Lung (tissue), 12 donors: Measurements from ENCODE around the gene WHRN. TPM values are rescaled to one million over a fixed set of nuclear protein-coding genes. Genes with fewer than 3 reads are reported as not detected.

ENCODE experiments used
- ATAC-seq: fragments of 200-7000 bp; cut with Tn5 transposase; one replicate; pipeline ENCODE4 v1.9.1; 2020; ENCODE audit warnings: moderate number of reproducible peaks; ENCODE audit not compliant: insufficient read depth, low FRiP score
- DNase-seq, 3 donors: peaks; one replicate each; pipeline ENCODE4 v3.0.0-alpha.2; 2013 to 2017
- H3K27ac ChIP-seq, 2 donors: one replicate each; pipeline ENCODE4 v1.5.1; 2013; ENCODE audit warnings: mild to moderate bottlenecking in 2 of 2, moderate library complexity in 2 of 2, control low read depth in 1 of 2, inconsistent platforms in 1 of 2, low read depth in 1 of 2, low read length in 1 of 2
- H3K27me3 ChIP-seq, 3 donors: one replicate each; pipeline ENCODE4 v1.5.1; 2013; ENCODE audit warnings: low read length in 2 of 3; ENCODE audit not compliant: control insufficient read depth in 3 of 3, insufficient read depth in 3 of 3
- H3K36me3 ChIP-seq, 4 donors: one replicate each; pipeline ENCODE4 v1.5.1; 2013; ENCODE audit warnings: low read length in 4 of 4, mild to moderate bottlenecking in 1 of 4, moderate library complexity in 1 of 4; ENCODE audit not compliant: control insufficient read depth in 4 of 4, insufficient read depth in 4 of 4
- H3K4me1 ChIP-seq, 5 donors: one replicate each; pipeline ENCODE4 v1.5.1; 2013; ENCODE audit warnings: low read length in 5 of 5, mild to moderate bottlenecking in 2 of 5, moderate library complexity in 1 of 5; ENCODE audit not compliant: control insufficient read depth in 5 of 5, insufficient read depth in 5 of 5
- H3K4me3 ChIP-seq: one replicate; pipeline ENCODE4 v1.5.1; 2013; ENCODE audit warnings: mild to moderate bottlenecking, control low read depth, moderate library complexity
- H3K9ac ChIP-seq, 2 donors: one replicate each; pipeline ENCODE4 v1.5.1; 2013; ENCODE audit warnings: low read length in 2 of 2, control low read depth in 1 of 2; ENCODE audit not compliant: insufficient read depth in 1 of 2
- H3K9me3 ChIP-seq, 4 donors: one replicate each; pipeline ENCODE4 v1.5.1; 2013; ENCODE audit warnings: low read length in 3 of 4, mild to moderate bottlenecking in 1 of 4, moderate library complexity in 1 of 4; ENCODE audit not compliant: control insufficient read depth in 4 of 4, insufficient read depth in 3 of 4
- CTCF ChIP-seq: IDR thresholded peaks from 2 replicates; pipeline ENCODE4 v1.5.1; 2012; ENCODE audit warnings: mild to moderate bottlenecking; ENCODE audit errors: control extremely low read depth, extremely low read depth
- WGBS, 2 donors: extraction: QIAGEN DNeasy Blood & Tissue Kit; methylation state at CpG; one replicate each; pipeline ENCODE4 v1.1.7; 2013; 5-methylcytosine and 5-hydroxymethylcytosine counted together
- polyA plus RNA-seq, 2 donors: library from polyadenylated mRNA; stranded (reverse); fragments of 200-250 nt; gene quantifications; one replicate each; pipeline ENCODE4 v1.2.1, GENCODE V29; 2013
- total RNA-seq, 2 donors: library from RNA; depleted of rRNA in 1 of 2; stranded (reverse); fragments of >200 nt in 1 of 2; gene quantifications; one replicate each; pipeline ENCODE4 v1.2.1, GENCODE V29; 2014 to 2021
- donor health status: control.
- donor health status: control.
- donor health status: Bipolar disorder and iron deficiency.
- donor health status: healthy.
- donor health status: DM: yes; HTN: yes; CAD: no.

Gene WHRN
- total and polyA plus RNA-seq, 4 donors, result 3.1 to 11.7 (median 5.6) TPM

GRCh38 chr9:114475412-114476135 is 29.7 kb downstream of the WHRN start:
- no peak for ATAC-seq

GRCh38 chr9:114474425-114474824 is 30.8 kb downstream of the WHRN start:
- no peak for ATAC-seq
- Histone ChIP-seq H3K27me3 (no peaks in the 10 kb centered on the region), H3K4me1 (no peaks in the 10 kb centered on the region), H3K27ac (no peak overlapping the region), H3K9me3 (peaks cover 0 to 3% (median 2%) of the 10 kb centered on the region in 4 donors), H3K4me3 (no peak overlapping the region), H3K36me3 (peaks cover 0 to 5% (median 1%) of the 10 kb centered on the region in 4 donors), H3K9ac (no peak overlapping the region)
- no peak for DNase-seq
- 90 to 92% methylated on average over 1 of the region's 1 CpG for WGBS, 2 donors
- TF ChIP-seq CTCF, result no peak

More at GRCh38 chr9:114475412-114476135, 29.7 kb downstream of the WHRN start:
- H3K4me1 ChIP-seq, result no peaks in the 10 kb centered on the region
- peaks cover 0 to 5% (median 1%) of the 10 kb centered on the region in 4 donors for H3K36me3 ChIP-seq
- H3K4me3 ChIP-seq, result no peak overlapping the region
- 32 to 51% methylated on average over 8 of the region's 8 CpGs for WGBS, 2 donors
- H3K9ac ChIP-seq, result no peak overlapping the region
- no peaks in the 10 kb centered on the region for H3K27me3 ChIP-seq
- no peak for DNase-seq
- H3K27ac ChIP-seq, result no peak overlapping the region
- no peaks in the 10 kb centered on the region for H3K9me3 ChIP-seq
- no peak for TF ChIP-seq CTCF

- Histone ChIP-seq H3K9ac (no peak overlapping the region), H3K4me3 (no peak overlapping the region), H3K36me3 (peaks cover 0 to 5% (median 1%) of the 10 kb centered on the region in 4 donors), H3K9me3 (peaks cover 0 to 6% (median 2%) of the 10 kb centered on the region in 4 donors), H3K27me3 (no peaks in the 10 kb centered on the region), H3K4me1 (no peaks in the 10 kb centered on the region), H3K27ac (no peak overlapping the region)
- DNase-seq, result no peak
- no peak for ATAC-seq
- WGBS, 2 donors, result 89 to 90% methylated on average over 3 of the region's 3 CpGs
- no peak for TF ChIP-seq CTCF
Measured at GRCh38 chr9:114473447-114473801, 31.8 kb downstream of the WHRN start.
